Activated CD4-positive, CD25-positive, alpha-beta regulatory T cell treated with anti-CD3 and anti-CD28 coated beads, Interleukin-2, amount 50 U/mL, for 16 hours (primary cell): Measurements from ENCODE around the gene CD163L1.
"Not testable (repeated sequence)": the region's sequence is repeated elsewhere in the genome, so short reads cannot be mapped to it uniquely, and the experiment has no call there.

Source experiments
- DNase-seq: peaks from one replicate; pipeline ENCODE4 v3.0.0-alpha.2; 2020; ENCODE audit warnings: low read depth, low spot score

Gene CD163L1

GRCh38 chr12:7444076-7444475, at the start of gene CD163L1:
Gene CD163L1 (minus strand): TSS chr12:7444153. CDS start chr12:7444127, 26 bp downstream.
- DNase-seq, result no peak

DNA sequence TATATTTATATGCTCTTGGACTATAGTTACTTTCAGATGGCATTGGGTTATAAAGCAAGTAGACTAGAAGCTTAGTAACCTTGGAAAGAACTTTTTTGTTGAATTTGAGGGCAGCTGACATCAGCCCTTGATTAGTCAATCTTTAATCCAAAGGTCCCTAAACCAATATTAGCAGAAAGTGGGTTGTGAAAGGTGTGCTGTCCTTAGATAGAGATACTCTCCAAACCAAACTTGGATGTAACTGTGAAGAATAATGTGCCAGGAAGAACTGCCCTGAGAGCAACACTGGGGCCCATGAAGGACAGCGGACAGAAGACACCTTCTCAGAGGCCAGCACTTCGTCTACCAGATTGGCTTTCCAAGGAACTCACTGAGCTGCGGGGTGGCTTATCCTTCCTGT, 49.1 kb upstream of the CD163L1 start:
- no peak for DNase-seq

DNA sequence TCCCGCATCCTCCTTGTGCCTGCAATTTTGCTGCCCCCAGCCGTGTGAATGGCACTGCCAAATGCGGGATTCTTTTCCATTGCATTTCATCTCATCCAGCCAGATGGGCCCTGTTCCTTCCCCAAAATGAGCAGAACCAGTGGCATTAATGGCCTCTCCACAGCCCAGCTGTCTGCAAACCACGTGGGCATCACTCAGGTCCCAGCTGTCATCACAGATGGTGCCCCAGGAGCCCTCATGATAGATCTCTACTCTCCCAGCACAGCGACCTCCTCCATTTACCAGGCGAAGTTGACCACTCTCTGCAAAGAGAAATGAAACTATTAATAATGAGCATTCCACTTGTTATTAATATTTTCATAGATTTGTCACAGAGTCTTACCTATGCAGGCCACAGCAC, 42.6 kb upstream of the CD163L1 start:
- DNase-seq, result no peak

DNA sequence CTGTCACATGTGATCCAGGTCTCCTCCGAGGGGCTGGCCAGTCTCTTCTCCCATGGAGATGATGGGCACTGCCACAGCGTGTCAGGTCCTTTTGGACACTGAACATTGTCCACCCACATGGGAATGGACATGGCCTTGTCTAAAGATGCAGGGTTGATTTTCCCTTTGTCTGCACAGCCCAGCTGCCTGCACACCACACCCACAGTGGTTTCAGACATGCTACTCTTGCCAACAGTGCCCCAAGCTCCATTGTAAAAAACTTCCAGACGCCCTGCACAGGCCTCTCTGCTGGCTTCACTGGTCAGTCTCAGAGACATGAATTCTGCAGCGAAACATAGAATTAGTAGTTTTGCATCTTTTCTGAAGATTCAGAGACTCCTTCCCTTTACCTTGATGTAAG, 41.1 kb upstream of the CD163L1 start:
- DNase-seq, result no peak

DNA sequence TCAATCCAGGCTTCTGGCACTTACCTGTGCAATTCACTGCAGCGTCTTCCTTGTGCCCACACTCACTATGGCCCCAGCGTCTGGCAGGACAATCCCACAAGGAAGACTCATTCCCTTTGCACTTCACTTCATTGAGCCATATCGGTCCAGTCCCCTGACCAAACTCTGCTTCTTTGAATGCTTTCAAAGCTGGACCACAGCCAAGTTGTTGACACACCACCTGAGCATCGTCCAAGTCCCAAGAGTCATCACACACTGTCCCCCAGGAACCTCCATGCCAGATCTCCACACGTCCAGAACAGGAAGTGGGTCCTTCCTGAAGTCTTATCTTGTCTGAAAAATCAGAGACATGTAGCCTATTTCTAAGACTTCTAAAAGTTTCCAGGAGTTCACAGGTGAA, 39.4 kb upstream of the CD163L1 start:
- no peak for DNase-seq

GRCh38 chr12:7479771-7480170, 35.8 kb upstream of the CD163L1 start:
- DNase-seq, result no peak

- no peak for DNase-seq
Measured at GRCh38 chr12:7472060-7472459, 28.1 kb upstream of the CD163L1 start.

- no peak for DNase-seq
Measured at GRCh38 chr12:7460375-7461259, 16.7 kb upstream of the CD163L1 start.

- no peak for DNase-seq
Measured at GRCh38 chr12:7459973-7460372, 16.0 kb upstream of the CD163L1 start.

DNA sequence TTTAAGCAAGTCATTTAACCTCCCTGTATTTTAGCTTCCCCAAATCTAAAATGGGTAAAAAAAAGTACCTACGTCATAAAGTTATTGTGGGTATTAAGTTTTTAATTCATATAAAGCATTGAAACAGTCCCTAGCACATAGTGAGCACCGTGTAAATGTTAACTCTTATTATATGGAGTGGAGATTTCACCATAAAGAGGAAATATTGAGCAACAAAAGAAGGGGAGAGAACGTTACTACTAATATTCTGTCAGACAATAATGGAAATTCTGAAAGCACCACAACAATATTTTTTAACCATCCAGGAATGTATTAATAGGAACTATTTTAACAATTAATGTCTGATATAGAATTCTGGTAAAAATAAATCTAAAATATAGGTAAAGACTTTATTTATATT, 7.8 kb upstream of the CD163L1 start:
- DNase-seq, result no peak

DNA sequence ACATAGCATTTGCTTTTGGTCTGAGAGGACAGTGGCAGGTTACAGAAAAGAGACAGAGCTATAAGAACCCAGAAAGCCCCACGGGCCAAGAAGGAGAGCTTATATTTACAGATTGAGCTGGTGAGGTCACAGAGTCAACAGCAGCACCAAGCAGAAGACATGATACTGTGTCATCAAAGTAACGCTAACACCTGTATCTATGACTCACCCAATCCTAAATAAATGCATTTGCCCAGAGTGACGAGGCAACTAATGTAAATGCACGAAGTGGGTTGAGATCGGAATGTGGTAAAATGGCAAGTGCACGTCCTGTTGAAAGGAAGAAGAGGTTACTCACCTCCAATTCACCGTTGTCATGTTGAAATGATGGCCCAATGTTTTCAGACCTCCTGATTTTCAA, 6.7 kb upstream of the CD163L1 start:
- no peak for DNase-seq

GRCh38 chr12:7448099-7448498, 4.1 kb upstream of the CD163L1 start:
- no peak for DNase-seq

GRCh38 chr12:7444537-7444936, 584 bp upstream of the CD163L1 start:
- DNase-seq, result no peak

DNA sequence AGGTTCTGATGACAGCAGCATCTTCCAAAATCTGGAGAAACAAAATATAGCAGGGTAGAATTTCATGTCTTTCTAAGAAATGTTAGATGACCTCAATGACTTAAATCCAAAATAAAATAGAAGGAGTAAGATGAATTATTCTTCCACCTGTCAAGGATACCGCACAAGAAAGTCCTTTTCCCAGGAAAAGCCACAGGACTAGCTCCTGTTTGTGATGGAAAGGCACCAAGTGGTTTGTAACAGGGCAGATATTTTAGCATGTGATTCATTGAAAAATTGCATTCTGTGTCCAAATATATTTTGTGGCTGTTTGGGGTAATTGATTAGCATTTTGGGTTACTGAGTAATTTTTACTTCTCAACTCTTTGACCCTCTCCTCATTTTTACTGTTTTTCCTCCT, 2.7 kb downstream of the CD163L1 start:
- no peak for DNase-seq

- DNase-seq, result no peak
Measured at GRCh38 chr12:7439579-7440505, 4.1 kb downstream of the CD163L1 start.

- DNase-seq, result not testable (repeated sequence)
Measured at GRCh38 chr12:7438291-7438995, 5.5 kb downstream of the CD163L1 start.

DNA sequence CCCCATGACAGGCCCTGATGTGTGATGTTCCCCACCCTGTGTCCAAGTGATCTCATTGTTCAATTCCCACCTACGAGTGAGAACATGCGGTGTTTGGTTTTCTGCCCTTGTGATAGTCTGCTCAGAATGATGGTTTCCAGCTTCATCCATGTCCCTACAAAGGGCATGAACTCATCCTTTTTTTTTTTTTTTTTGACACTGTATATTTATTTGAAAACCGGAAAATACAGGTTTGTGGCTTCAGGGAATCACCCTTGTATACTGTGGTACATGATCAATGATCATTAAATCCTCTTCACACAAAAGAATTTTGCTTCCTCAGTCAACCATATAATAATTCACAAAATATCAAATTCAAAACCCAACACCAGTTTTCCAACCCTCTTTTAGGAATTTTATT, 6.5 kb downstream of the CD163L1 start:
- DNase-seq, result not testable (repeated sequence)

DNA sequence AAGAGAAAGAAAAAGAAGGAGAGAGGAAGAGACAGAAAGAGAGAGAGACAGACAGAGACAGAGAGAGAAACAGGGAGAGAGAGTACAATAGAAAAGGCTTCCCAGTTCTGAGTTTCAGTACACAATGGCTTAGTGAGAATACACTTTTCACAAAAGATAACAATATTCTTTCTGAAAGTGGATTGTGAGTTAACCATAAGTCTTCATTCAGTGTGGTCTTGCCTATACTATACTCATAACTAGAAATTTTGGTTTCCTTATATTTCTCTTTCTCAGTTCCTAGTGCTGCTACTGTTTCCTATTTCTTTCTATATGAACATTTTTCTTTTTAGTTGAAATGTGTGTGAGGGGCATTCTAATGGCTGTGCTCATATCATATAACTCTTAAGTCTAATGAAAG, 9.3 kb downstream of the CD163L1 start:
- no peak for DNase-seq

DNA sequence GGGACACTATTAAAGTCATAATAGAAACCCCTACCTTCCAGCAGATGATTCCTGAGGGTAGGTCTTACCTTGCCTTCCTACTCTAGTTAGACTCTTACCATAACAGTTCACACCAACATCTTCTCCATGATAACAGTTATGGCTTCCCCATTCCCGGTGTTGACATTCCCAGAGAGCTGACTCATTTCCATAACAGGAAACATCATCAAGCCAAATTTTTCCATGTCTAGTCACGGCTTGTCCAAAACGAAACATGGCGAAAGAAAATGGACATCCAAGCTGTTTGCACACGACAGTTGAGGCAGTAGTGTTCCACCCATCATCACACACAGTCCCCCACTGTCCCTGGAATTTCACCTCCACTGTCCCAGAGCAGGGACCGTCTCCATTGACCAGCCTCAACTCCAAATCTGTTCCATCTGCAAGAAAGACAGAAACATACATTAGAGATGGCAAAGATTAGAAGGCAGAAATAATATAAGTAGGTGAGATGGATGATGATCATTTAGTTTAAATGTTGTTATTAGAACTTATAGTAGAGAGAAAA, 10.6 kb downstream of the CD163L1 start:
- DNase-seq, result no peak

DNA sequence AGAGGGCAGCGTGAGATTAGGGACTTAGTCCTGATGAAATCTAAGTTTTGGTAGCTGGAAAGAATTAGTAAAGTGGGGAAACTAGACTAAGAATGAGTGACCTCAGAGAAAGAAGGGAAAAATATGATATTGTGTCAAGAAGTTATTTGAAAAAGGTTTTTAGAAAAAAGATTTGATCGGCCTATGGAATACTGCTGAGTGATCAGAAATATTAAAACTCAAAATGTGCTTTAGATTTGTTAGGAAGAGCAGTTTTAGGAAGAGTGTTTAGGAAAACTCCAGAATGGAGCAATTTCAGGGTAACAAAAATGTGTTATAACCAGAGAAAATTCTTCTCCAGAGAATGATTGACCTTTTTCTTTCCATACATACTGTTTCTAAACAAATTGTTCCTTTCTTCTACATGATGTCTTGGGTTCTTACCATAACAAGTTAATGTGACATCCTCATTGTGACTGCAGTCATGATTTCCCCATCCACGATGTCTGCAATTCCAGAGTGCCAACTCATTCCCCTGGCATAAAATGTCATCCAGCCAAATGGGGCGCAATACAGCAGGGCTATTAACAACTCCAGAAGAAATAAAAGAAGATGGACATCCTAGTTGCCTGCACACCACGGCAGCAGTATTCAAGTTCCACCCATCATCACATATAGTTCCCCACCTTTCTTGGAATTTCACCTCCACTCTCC, 11.8 kb downstream of the CD163L1 start:
- DNase-seq, result no peak

GRCh38 chr12:7411343-7411742, 32.6 kb downstream of the CD163L1 start:
- no peak for DNase-seq
